SU-DHL-6 (cell line): ENCODE measurements around the gene CTNNBL1.

Source experiments
- H2AFZ ChIP-seq: fragments of 200-600 bp; sonication (generic); 2 replicates; pipeline ENCODE4 v1.6.1; 2014; ENCODE audit warnings: low read depth, mild to moderate bottlenecking, moderate library complexity, mixed read lengths, antibody characterized with exemption, low read length; ENCODE audit not compliant: severe bottlenecking
- H3F3A ChIP-seq: fragments of 200-600 bp; shearing (Covaris generic); 2 replicates; pipeline ENCODE4 v1.6.0; 2016; ENCODE audit warnings: antibody characterized with exemption, mild to moderate bottlenecking; ENCODE audit not compliant: insufficient read depth
- H3K27ac ChIP-seq: fragments of 200-600 bp; sonication (generic); 2 replicates; pipeline ENCODE4 v1.5.1; 2016; ENCODE audit warnings: low read depth, mild to moderate bottlenecking, low read length, moderate library complexity, mixed read lengths
- H3K27me3 ChIP-seq: fragments of 200-600 bp; sonication (generic), shearing (Covaris generic); 2 replicates; pipeline ENCODE4 v1.6.0; 2014; ENCODE audit warnings: mild to moderate bottlenecking, low read length
- H3K36me3 ChIP-seq: fragments of 200-600 bp; sonication (generic); 2 replicates; pipeline ENCODE4 v1.6.1; 2014; ENCODE audit warnings: mild to moderate bottlenecking, low read length, mixed read lengths
- H3K4me2 ChIP-seq: fragments of 300-600, 200-600 bp; shearing (Covaris generic), sonication (generic); 2 replicates; pipeline ENCODE4 v1.6.0; 2014; ENCODE audit warnings: low read length, low read depth, mild to moderate bottlenecking; ENCODE audit not compliant: poor library complexity, severe bottlenecking
- H3K4me3 ChIP-seq: fragments of 200-600 bp; sonication (generic); 2 replicates; pipeline ENCODE4 v1.5.1; 2014; ENCODE audit warnings: antibody characterized with exemption, low read length, mild to moderate bottlenecking, mixed read lengths; ENCODE audit not compliant: insufficient read depth, poor library complexity, severe bottlenecking
- H3K79me2 ChIP-seq: fragments of 200-600 bp; sonication (generic); 2 replicates; pipeline ENCODE4 v1.6.1; 2014; ENCODE audit warnings: mild to moderate bottlenecking, low read length, moderate library complexity; ENCODE audit not compliant: insufficient read depth
- H3K9ac ChIP-seq: fragments of 200-600 bp; sonication (generic); 2 replicates; pipeline ENCODE4 v1.7.0; 2014; ENCODE audit warnings: mild to moderate bottlenecking, low read length
- H3K9me2 ChIP-seq: fragments of 200-600 bp; sonication (generic); replicated peaks from 2 replicates; pipeline ENCODE4 v1.6.1; 2014; ENCODE audit warnings: low read length; ENCODE audit not compliant: insufficient read depth
- H3K9me3 ChIP-seq: fragments of 200-600 bp; sonication (generic); 2 replicates; pipeline ENCODE4 v1.6.1; 2014; ENCODE audit warnings: low read length, mixed read lengths; ENCODE audit not compliant: insufficient read depth
- H4K20me1 ChIP-seq: fragments of 200-600 bp; sonication (generic); 2 replicates; pipeline ENCODE4 v1.6.1; 2014; ENCODE audit warnings: low read depth, mild to moderate bottlenecking, antibody characterized with exemption, low read length, moderate library complexity, mixed read lengths
- EZH2phosphoT487 ChIP-seq: fragments of 200-600 bp; sonication (generic), shearing (Covaris generic); conservative IDR thresholded peaks from 2 replicates; pipeline ENCODE4 v1.6.1; 2018; ENCODE audit warnings: mild to moderate bottlenecking, antibody characterized with exemption, low read length, moderate library complexity, mixed read lengths
- TF ChIP-seq, protein P1 (sequence below): fragments of 200-600 bp; sonication (generic); IDR thresholded peaks from one replicate; pipeline ENCODE4 v1.5.1; 2017; ENCODE audit warnings: antibody characterized with exemption, mild to moderate bottlenecking, low read length, moderate library complexity; ENCODE audit not compliant: insufficient read depth, poor library complexity, severe bottlenecking

The CTNNBL1 gene

DNA sequence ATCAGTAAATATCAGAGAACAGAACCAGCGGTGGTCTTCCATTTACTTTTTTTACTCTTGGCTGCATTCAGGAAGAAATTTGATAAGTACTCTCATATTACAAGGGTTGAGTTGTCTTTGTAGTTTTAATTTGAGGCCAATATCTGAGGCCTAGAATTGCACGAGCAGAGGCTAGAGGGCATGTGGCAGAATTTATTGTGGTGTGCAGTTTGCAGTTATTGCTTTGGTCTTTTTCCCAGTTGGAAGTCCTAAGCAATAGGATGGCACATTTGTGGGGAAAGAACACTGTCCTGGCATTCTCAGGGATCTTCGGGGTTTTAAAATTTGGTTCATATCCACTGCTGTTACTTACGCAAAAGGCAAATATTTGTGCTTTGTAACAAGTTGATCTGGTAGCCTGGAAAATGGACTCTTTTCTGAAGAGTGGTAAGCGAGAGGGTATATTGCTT, 66.0 kb downstream of the CTNNBL1 start:
- H3K79me2 ChIP-seq = no peaks in the 10 kb centered on the region
- no peaks in the 10 kb centered on the region for H3K36me3 ChIP-seq
- no peak for TF ChIP-seq EZH2phosphoT487
- TF ChIP-seq, protein P1, sequence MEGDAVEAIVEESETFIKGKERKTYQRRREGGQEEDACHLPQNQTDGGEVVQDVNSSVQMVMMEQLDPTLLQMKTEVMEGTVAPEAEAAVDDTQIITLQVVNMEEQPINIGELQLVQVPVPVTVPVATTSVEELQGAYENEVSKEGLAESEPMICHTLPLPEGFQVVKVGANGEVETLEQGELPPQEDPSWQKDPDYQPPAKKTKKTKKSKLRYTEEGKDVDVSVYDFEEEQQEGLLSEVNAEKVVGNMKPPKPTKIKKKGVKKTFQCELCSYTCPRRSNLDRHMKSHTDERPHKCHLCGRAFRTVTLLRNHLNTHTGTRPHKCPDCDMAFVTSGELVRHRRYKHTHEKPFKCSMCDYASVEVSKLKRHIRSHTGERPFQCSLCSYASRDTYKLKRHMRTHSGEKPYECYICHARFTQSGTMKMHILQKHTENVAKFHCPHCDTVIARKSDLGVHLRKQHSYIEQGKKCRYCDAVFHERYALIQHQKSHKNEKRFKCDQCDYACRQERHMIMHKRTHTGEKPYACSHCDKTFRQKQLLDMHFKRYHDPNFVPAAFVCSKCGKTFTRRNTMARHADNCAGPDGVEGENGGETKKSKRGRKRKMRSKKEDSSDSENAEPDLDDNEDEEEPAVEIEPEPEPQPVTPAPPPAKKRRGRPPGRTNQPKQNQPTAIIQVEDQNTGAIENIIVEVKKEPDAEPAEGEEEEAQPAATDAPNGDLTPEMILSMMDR = no peak

DNA sequence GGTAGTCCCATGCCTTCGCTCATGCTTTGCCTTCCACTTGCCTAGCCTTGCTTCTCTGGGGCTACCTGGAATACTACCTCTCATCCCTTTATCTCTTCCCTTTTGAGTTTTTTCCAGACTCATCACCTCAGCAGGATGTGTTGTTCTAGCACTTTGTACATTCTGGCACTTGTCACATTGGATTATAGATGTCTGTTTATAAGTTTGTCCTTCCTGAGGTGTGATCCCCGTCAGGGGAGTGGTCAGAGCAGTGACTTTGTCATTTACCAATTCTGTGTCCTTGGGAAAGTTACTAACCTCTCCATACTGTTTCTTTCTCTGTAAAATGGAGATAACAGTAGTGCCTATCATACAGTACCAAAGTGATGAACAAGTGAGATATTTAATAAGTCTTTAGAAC, 66.5 kb downstream of the CTNNBL1 start:
- no peaks in the 10 kb centered on the region for H3K9me3 ChIP-seq

More for the DNA sequence above, 66.0 kb downstream of the CTNNBL1 start:
- no peaks in the 10 kb centered on the region for H3K9me3 ChIP-seq
- H2AFZ ChIP-seq = no peak overlapping the region
- H3K4me2 ChIP-seq = no peak overlapping the region
- H3K9ac ChIP-seq = no peak overlapping the region
- H3K27me3 ChIP-seq = no peaks in the 10 kb centered on the region
- no peak overlapping the region for H3K4me3 ChIP-seq
- H3K27ac ChIP-seq = no peak overlapping the region
- no peaks in the 10 kb centered on the region for H3F3A ChIP-seq
- H4K20me1 ChIP-seq = no peaks in the 10 kb centered on the region
- H3K9me2 ChIP-seq = no peaks in the 10 kb centered on the region

DNA sequence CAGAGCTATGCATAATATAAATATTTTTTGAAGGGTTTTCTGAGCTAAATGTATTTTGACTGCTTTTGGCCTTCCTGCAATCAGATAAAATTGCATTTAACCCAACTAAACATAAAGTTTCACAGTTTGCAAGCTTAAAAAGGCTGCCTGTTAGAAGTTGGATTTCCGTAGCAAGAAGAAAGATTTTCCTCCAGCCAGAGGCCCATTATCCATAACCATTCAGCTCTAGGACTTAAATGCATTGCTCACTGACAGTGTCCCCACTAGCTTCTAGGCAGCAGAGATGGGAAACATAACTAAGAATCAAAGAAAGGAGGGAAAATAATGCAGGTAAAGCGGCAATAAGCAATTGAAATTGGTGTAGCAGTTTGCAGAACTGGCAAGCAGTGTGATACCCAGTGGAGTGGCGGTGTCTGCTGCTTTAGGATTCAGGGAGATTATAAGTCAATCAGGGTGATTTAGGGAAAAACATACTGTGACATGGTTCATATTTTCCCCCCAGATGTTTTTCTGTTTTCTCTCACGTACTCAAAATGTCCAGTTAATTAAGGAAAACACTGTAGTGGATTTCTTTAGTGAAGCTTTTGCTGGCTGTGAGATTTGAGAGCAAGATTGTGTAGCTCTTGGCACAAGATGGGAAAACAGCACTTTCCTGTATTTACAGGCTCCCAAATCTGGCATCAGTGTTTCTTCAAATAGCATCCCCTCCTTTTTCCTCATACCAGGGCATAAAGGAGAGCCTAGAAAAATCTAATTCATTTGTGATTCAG, 69.1 kb downstream of the CTNNBL1 start:
- Histone ChIP-seq H3K9ac (no peak overlapping the region), H3K27ac (no peak overlapping the region), H3F3A (no peaks in the 10 kb centered on the region), H2AFZ (no peak overlapping the region), H3K36me3 (no peaks in the 10 kb centered on the region), H3K9me3 (no peaks in the 10 kb centered on the region), H3K9me2 (no peaks in the 10 kb centered on the region), H3K4me2 (no peak overlapping the region), H4K20me1 (no peaks in the 10 kb centered on the region), H3K79me2 (no peaks in the 10 kb centered on the region), H3K27me3 (no peaks in the 10 kb centered on the region), H3K4me3 (no peak overlapping the region)
- TF ChIP-seq, protein P1 = no peak

More for the DNA sequence above, 66.5 kb downstream of the CTNNBL1 start:
- Histone ChIP-seq H3K79me2 (no peaks in the 10 kb centered on the region), H3K9me2 (no peaks in the 10 kb centered on the region), H4K20me1 (no peaks in the 10 kb centered on the region), H2AFZ (no peak overlapping the region), H3K4me2 (no peak overlapping the region), H3K4me3 (no peak overlapping the region), H3K27ac (no peak overlapping the region), H3K9ac (no peak overlapping the region), H3K27me3 (no peaks in the 10 kb centered on the region), H3F3A (no peaks in the 10 kb centered on the region), H3K36me3 (no peaks in the 10 kb centered on the region)
- TF ChIP-seq EZH2phosphoT487 = no peak
- TF ChIP-seq, protein P1 = no peak
